ENCODE data around the gene MTHFD1. TPM values are rescaled to one million over a fixed set of nuclear protein-coding genes. Genes with fewer than 3 reads are reported as not detected.

MTHFD1 gene
- total and polyA plus RNA-seq, 9 of the 15 experiments (the other 6 are each of a cell fraction or from before 2014, with no cell fraction given), result 66.7 to 158 (median 90.9) TPM

DNA sequence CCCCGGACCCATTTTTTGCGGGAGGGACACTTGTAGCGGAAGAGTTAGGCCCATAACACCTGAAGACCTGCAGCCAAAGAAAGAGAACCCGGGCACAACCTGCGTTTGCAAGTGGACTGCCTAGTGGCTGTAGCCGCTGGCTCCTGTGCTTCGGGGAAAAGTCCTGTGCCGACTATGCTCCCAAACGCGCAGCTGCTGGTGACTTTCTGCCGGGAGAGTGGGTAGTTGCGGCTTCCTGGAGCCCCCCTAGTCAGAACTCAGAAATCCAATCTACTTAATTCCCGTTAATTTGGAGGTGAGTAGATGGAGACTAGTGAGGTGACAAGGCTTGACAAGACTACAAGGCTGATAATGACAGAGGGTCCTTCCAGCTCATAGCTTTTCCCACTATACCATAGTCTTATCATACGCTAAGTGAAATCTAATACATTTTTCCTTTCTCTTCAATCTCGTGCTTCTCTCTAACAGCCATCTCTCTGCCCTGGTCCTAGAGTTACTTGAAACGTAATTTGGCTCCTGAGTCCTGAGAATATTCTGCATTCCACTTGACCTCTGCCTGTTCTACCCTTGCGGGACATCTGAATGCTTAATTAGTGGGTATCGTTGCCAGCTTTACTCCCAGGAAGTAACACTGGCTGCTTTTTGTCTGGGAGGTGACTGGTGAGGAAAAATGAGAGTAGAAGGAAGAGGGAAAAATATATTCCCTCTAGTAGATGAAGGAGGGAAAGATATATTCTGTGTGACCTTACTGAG is 556 bp downstream of the MTHFD1 start (continued):
- TF ChIP-seq, protein P1, sequence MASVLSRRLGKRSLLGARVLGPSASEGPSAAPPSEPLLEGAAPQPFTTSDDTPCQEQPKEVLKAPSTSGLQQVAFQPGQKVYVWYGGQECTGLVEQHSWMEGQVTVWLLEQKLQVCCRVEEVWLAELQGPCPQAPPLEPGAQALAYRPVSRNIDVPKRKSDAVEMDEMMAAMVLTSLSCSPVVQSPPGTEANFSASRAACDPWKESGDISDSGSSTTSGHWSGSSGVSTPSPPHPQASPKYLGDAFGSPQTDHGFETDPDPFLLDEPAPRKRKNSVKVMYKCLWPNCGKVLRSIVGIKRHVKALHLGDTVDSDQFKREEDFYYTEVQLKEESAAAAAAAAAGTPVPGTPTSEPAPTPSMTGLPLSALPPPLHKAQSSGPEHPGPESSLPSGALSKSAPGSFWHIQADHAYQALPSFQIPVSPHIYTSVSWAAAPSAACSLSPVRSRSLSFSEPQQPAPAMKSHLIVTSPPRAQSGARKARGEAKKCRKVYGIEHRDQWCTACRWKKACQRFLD (CRISPR knock-in tag; IDR thresholded peaks at IDR 0.05), result peak; percentile 71; the same call in 1 of the 2 replicates
- peak; percentile 26 for TF ChIP-seq CHD1 (IDR thresholded peaks at IDR 0.05; ENCODE audit: low read length)
- no peak for TF ChIP-seq ZNF3 (CRISPR knock-in tag; IDR thresholded peaks at IDR 0.05)
- TF ChIP-seq, protein P2, sequence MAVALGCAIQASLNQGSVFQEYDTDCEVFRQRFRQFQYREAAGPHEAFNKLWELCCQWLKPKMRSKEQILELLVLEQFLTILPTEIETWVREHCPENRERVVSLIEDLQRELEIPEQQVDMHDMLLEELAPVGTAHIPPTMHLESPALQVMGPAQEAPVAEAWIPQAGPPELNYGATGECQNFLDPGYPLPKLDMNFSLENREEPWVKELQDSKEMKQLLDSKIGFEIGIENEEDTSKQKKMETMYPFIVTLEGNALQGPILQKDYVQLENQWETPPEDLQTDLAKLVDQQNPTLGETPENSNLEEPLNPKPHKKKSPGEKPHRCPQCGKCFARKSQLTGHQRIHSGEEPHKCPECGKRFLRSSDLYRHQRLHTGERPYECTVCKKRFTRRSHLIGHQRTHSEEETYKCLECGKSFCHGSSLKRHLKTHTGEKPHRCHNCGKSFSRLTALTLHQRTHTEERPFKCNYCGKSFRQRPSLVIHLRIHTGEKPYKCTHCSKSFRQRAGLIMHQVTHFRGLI (CRISPR knock-in tag; IDR thresholded peaks at IDR 0.05), result no peak
- TF ChIP-seq PHB2 (IDR thresholded peaks at IDR 0.05; ENCODE audit: low read depth), result no peak
- TF ChIP-seq, protein P3, sequence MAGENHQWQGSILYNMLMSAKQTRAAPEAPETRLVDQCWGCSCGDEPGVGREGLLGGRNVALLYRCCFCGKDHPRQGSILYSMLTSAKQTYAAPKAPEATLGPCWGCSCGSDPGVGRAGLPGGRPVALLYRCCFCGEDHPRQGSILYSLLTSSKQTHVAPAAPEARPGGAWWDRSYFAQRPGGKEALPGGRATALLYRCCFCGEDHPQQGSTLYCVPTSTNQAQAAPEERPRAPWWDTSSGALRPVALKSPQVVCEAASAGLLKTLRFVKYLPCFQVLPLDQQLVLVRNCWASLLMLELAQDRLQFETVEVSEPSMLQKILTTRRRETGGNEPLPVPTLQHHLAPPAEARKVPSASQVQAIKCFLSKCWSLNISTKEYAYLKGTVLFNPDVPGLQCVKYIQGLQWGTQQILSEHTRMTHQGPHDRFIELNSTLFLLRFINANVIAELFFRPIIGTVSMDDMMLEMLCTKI (IDR thresholded peaks at IDR 0.05; ENCODE audit: partially characterized antibody), result no peak
- TF ChIP-seq HDAC2 (IDR thresholded peaks at IDR 0.05), result 0 out of 2 replicates have a peak, but pooled peaks have one; percentile 2
- no peak for TF ChIP-seq RB1 (IDR thresholded peaks at IDR 0.05; ENCODE audit: low read depth)
- no peak for TF ChIP-seq HIVEP1 (CRISPR knock-in tag; IDR thresholded peaks at IDR 0.05)
- TF ChIP-seq, protein P4, sequence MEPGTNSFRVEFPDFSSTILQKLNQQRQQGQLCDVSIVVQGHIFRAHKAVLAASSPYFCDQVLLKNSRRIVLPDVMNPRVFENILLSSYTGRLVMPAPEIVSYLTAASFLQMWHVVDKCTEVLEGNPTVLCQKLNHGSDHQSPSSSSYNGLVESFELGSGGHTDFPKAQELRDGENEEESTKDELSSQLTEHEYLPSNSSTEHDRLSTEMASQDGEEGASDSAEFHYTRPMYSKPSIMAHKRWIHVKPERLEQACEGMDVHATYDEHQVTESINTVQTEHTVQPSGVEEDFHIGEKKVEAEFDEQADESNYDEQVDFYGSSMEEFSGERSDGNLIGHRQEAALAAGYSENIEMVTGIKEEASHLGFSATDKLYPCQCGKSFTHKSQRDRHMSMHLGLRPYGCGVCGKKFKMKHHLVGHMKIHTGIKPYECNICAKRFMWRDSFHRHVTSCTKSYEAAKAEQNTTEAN (CRISPR knock-in tag; IDR thresholded peaks at IDR 0.05), result no peak
- TF ChIP-seq, protein P5, sequence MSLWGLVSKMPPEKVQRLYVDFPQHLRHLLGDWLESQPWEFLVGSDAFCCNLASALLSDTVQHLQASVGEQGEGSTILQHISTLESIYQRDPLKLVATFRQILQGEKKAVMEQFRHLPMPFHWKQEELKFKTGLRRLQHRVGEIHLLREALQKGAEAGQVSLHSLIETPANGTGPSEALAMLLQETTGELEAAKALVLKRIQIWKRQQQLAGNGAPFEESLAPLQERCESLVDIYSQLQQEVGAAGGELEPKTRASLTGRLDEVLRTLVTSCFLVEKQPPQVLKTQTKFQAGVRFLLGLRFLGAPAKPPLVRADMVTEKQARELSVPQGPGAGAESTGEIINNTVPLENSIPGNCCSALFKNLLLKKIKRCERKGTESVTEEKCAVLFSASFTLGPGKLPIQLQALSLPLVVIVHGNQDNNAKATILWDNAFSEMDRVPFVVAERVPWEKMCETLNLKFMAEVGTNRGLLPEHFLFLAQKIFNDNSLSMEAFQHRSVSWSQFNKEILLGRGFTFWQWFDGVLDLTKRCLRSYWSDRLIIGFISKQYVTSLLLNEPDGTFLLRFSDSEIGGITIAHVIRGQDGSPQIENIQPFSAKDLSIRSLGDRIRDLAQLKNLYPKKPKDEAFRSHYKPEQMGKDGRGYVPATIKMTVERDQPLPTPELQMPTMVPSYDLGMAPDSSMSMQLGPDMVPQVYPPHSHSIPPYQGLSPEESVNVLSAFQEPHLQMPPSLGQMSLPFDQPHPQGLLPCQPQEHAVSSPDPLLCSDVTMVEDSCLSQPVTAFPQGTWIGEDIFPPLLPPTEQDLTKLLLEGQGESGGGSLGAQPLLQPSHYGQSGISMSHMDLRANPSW (CRISPR knock-in tag; IDR thresholded peaks at IDR 0.05), result no peak
- no peak for TF ChIP-seq ZNF165 (CRISPR knock-in tag; IDR thresholded peaks at IDR 0.05; ENCODE audit: borderline replicate concordance)
- TF ChIP-seq MCM2 (IDR thresholded peaks at IDR 0.05; ENCODE audit: low read depth), result no peak
- no peak for TF ChIP-seq MIER1 (IDR thresholded peaks at IDR 0.05; ENCODE audit: low read depth)
- no peak for TF ChIP-seq MAFF (IDR thresholded peaks at IDR 0.05; ENCODE audit: low read length)
- TF ChIP-seq PTRF (tag; IDR thresholded peaks at IDR 0.05), result no peak
- TF ChIP-seq ZNF224 (CRISPR knock-in tag; IDR thresholded peaks at IDR 0.05), result no peak
